Hepatocyte (in vitro differentiated cells): ENCODE measurements around the gene CTDSP2.

Experiments
- EZH2 ChIP-seq: fragments of 200-600 bp; sonication (generic); IDR thresholded peaks from 2 replicates; pipeline ENCODE4 v1.6.1; 2016; ENCODE audit warnings: antibody characterized with exemption, mild to moderate bottlenecking, borderline replicate concordance
- EZH2phosphoT487 ChIP-seq: fragments of 200-600 bp; sonication (generic); IDR thresholded peaks from one replicate; pipeline ENCODE4 v1.6.1; 2018; ENCODE audit warnings: antibody characterized with exemption, mild to moderate bottlenecking, low read depth, moderate library complexity; ENCODE audit not compliant: unreplicated experiment, severe bottlenecking
- TF ChIP-seq, protein P1 (sequence below): fragments of 200-600 bp; sonication (generic); IDR thresholded peaks from 2 replicates; pipeline ENCODE4 v1.5.1; 2016; ENCODE audit warnings: antibody characterized with exemption, mild to moderate bottlenecking; ENCODE audit not compliant: poor library complexity

DNA sequence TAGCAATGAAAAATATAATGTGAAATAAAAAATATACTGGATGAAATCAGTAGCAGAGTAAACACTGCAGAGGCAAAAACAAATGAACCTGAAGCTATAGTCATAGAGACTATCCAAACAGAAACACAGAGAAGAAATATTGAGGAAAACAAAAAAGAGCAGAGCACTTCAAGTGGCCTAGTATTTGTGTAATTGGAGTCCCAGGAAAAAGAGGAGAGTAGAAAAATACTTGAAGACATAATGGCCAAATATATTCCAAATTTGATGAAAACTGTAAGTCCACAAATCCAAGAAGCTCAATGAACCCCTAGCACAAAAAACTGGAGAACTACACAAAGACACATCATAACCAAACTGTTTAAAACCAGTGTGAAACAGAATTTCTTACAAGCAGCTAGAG is 37.2 kb upstream of the CTDSP2 start:
- TF ChIP-seq, protein P1, sequence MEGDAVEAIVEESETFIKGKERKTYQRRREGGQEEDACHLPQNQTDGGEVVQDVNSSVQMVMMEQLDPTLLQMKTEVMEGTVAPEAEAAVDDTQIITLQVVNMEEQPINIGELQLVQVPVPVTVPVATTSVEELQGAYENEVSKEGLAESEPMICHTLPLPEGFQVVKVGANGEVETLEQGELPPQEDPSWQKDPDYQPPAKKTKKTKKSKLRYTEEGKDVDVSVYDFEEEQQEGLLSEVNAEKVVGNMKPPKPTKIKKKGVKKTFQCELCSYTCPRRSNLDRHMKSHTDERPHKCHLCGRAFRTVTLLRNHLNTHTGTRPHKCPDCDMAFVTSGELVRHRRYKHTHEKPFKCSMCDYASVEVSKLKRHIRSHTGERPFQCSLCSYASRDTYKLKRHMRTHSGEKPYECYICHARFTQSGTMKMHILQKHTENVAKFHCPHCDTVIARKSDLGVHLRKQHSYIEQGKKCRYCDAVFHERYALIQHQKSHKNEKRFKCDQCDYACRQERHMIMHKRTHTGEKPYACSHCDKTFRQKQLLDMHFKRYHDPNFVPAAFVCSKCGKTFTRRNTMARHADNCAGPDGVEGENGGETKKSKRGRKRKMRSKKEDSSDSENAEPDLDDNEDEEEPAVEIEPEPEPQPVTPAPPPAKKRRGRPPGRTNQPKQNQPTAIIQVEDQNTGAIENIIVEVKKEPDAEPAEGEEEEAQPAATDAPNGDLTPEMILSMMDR, result no peak
- TF ChIP-seq EZH2phosphoT487 (no peak), EZH2 (no peak)
